Effector memory CD8-positive, alpha-beta T cell (primary cell): ENCODE results near the gene CD2.
A peak's percentile ranks its signal among the peaks of the same experiment; 100 is the strongest.

Experiments used
- ATAC-seq: fragments of 150-1000 bp; cut with Tn5 transposase; replicated peaks from 2 replicates; pipeline ENCODE4 v1.10.0; 2021; ENCODE audit warnings: mild to moderate bottlenecking, moderate library complexity
- DNase-seq, 3 experiments: peaks; one replicate each; pipeline ENCODE4 v3.0.0; 2021
- H3K27ac Mint-ChIP-seq, 2 donors: one replicate each; pipeline ENCODE4 v1.8.0; 2022; ENCODE audit warnings: mild to moderate bottlenecking in 2 of 2, mixed read lengths in 2 of 2, moderate library complexity in 2 of 2
- H3K27me3 Mint-ChIP-seq, 2 donors: one replicate each; pipeline ENCODE4 v1.8.0; 2022; ENCODE audit warnings: mixed read lengths in 2 of 2
- H3K36me3 Mint-ChIP-seq: one replicate; pipeline ENCODE4 v1.8.0; 2022; ENCODE audit warnings: mild to moderate bottlenecking, moderate library complexity, mixed read lengths; ENCODE audit not compliant: insufficient read depth
- H3K4me1 Mint-ChIP-seq, 2 donors: one replicate each; pipeline ENCODE4 v1.8.0; 2022; ENCODE audit warnings: low read depth in 2 of 2, mixed read lengths in 2 of 2
- H3K4me3 Mint-ChIP-seq, 2 donors: one replicate each; pipeline ENCODE4 v1.8.0; 2022; ENCODE audit warnings: mild to moderate bottlenecking in 2 of 2, mixed read lengths in 2 of 2, moderate library complexity in 2 of 2
- H3K9me3 Mint-ChIP-seq, 2 donors: one replicate each; pipeline ENCODE4 v1.8.0; 2022; ENCODE audit warnings: mixed read lengths in 2 of 2

The CD2 gene

GRCh38 chr1:116785006-116785405 is 30.8 kb downstream of the CD2 start:
- Mint-ChIP-seq H3K4me3 (no peak overlapping the region), H3K9me3 (peaks cover 3 to 12% of the 10 kb centered on the region in 2 donors), H3K36me3 (peaks cover 16% of the 10 kb centered on the region), H3K4me1 (peaks cover 30 to 64% of the 10 kb centered on the region in 2 donors), H3K27ac (peak overlapping the region in 1 of 2 donors; percentile 15), H3K27me3 (no peaks in the 10 kb centered on the region)
- DNase-seq, result no peak
- no peak for ATAC-seq

- DNase-seq, result no peak
- no peaks in the 10 kb centered on the region for H3K27me3 Mint-ChIP-seq
- peaks cover 36 to 70% of the 10 kb centered on the region in 2 donors for H3K4me1 Mint-ChIP-seq
- peak overlapping the region in 1 of 2 donors; percentile 21 for H3K4me3 Mint-ChIP-seq
- peaks cover 13% of the 10 kb centered on the region for H3K36me3 Mint-ChIP-seq
- peaks cover 5 to 12% of the 10 kb centered on the region in 2 donors for H3K9me3 Mint-ChIP-seq
- H3K27ac Mint-ChIP-seq, result peak overlapping the region; percentile 21 to 84
- ATAC-seq, result no peak
Measured at GRCh38 chr1:116786049-116786448, 31.8 kb downstream of the CD2 start.

- H3K27ac Mint-ChIP-seq, result peak overlapping the region; percentile 60 to 81
- peak; percentile 37 for ATAC-seq
Measured at GRCh38 chr1:116791727-116792126, 37.5 kb downstream of the CD2 start.

GRCh38 chr1:116793357-116793935 is 39.2 kb downstream of the CD2 start:
- Mint-ChIP-seq H3K36me3 (peaks cover 3% of the 10 kb centered on the region), H3K27me3 (no peaks in the 10 kb centered on the region), H3K4me3 (no peak overlapping the region), H3K4me1 (peaks cover 46 to 59% of the 10 kb centered on the region in 2 donors), H3K9me3 (peaks cover 0 to 3% of the 10 kb centered on the region in 2 donors), H3K27ac (peak overlapping the region in 1 of 2 donors; percentile 62)
- ATAC-seq (no peak), DNase-seq (no peak)

More at GRCh38 chr1:116791727-116792126, 37.5 kb downstream of the CD2 start:
- H3K27me3 Mint-ChIP-seq, result no peaks in the 10 kb centered on the region
- peaks cover 3 to 4% of the 10 kb centered on the region in 2 donors for H3K9me3 Mint-ChIP-seq
- H3K4me1 Mint-ChIP-seq, result peaks cover 40 to 65% of the 10 kb centered on the region in 2 donors
- no peak for DNase-seq
- peaks cover 3% of the 10 kb centered on the region for H3K36me3 Mint-ChIP-seq
- no peak overlapping the region for H3K4me3 Mint-ChIP-seq

GRCh38 chr1:116794371-116794770 is 40.1 kb downstream of the CD2 start:
- Mint-ChIP-seq H3K4me3 (no peak overlapping the region), H3K9me3 (peaks cover 0 to 3% of the 10 kb centered on the region in 2 donors), H3K4me1 (peaks cover 51 to 58% of the 10 kb centered on the region in 2 donors), H3K27ac (peak overlapping the region; percentile 41 to 71), H3K27me3 (no peaks in the 10 kb centered on the region), H3K36me3 (peaks cover 7% of the 10 kb centered on the region)
- no peak for ATAC-seq
- DNase-seq, result no peak

- Mint-ChIP-seq H3K4me1 (peaks cover 52 to 61% of the 10 kb centered on the region in 2 donors), H3K9me3 (peaks cover 0 to 3% of the 10 kb centered on the region in 2 donors), H3K4me3 (no peak overlapping the region), H3K27me3 (no peaks in the 10 kb centered on the region), H3K27ac (peak overlapping the region; percentile 41 to 71), H3K36me3 (peaks cover 12% of the 10 kb centered on the region)
- ATAC-seq, result peak; percentile 12
- DNase-seq, result no peak
Measured at GRCh38 chr1:116794804-116795481, 40.7 kb downstream of the CD2 start.

- Mint-ChIP-seq H3K27me3 (no peaks in the 10 kb centered on the region), H3K9me3 (no peaks in the 10 kb centered on the region), H3K4me1 (peaks cover 52 to 61% of the 10 kb centered on the region in 2 donors), H3K36me3 (peaks cover 12% of the 10 kb centered on the region), H3K4me3 (no peak overlapping the region), H3K27ac (peak overlapping the region; percentile 41 to 73)
- DNase-seq (no peak), ATAC-seq (no peak)
Measured at GRCh38 chr1:116795482-116795829, 41.2 kb downstream of the CD2 start.

- H3K36me3 Mint-ChIP-seq, result peaks cover 37% of the 10 kb centered on the region
- peak overlapping the region; percentile 95 to 97 for H3K27ac Mint-ChIP-seq
- H3K4me3 Mint-ChIP-seq, result peak overlapping the region; percentile 75 to 87
- DNase-seq (no peak), ATAC-seq (no peak)
- H3K4me1 Mint-ChIP-seq, result peaks cover 48 to 85% of the 10 kb centered on the region in 2 donors
- no peaks in the 10 kb centered on the region for H3K9me3 Mint-ChIP-seq
- H3K27me3 Mint-ChIP-seq, result no peaks in the 10 kb centered on the region
Measured at GRCh38 chr1:116804736-116805135, 50.5 kb downstream of the CD2 start.

GRCh38 chr1:116805398-116805797 is 51.2 kb downstream of the CD2 start:
- Mint-ChIP-seq H3K9me3 (no peaks in the 10 kb centered on the region), H3K27ac (peak overlapping the region; percentile 95 to 97), H3K4me1 (peaks cover 46 to 85% of the 10 kb centered on the region in 2 donors), H3K36me3 (peaks cover 35% of the 10 kb centered on the region), H3K4me3 (peak overlapping the region; percentile 75 to 87), H3K27me3 (no peaks in the 10 kb centered on the region)
- DNase-seq, result no peak
- ATAC-seq, result no peak

- Mint-ChIP-seq H3K27ac (peak overlapping the region; percentile 95 to 97), H3K4me3 (peak overlapping the region; percentile 75 to 87), H3K9me3 (no peaks in the 10 kb centered on the region), H3K27me3 (no peaks in the 10 kb centered on the region), H3K4me1 (peaks cover 47 to 81% of the 10 kb centered on the region in 2 donors), H3K36me3 (peaks cover 38% of the 10 kb centered on the region)
- DNase-seq (peak; percentile 48 to 62 (median 50)), ATAC-seq (peak; percentile 56)
Measured at GRCh38 chr1:116806245-116806644, 52.0 kb downstream of the CD2 start.

GRCh38 chr1:116806671-116807070 is 52.4 kb downstream of the CD2 start:
- Mint-ChIP-seq H3K36me3 (peaks cover 38% of the 10 kb centered on the region), H3K4me3 (peak overlapping the region; percentile 75 to 87), H3K27me3 (no peaks in the 10 kb centered on the region), H3K4me1 (peaks cover 48 to 81% of the 10 kb centered on the region in 2 donors), H3K27ac (peak overlapping the region; percentile 95 to 97), H3K9me3 (no peaks in the 10 kb centered on the region)
- ATAC-seq, result peak; percentile 16
- no peak for DNase-seq

GRCh38 chr1:116807394-116808199 is 53.4 kb downstream of the CD2 start:
- Mint-ChIP-seq H3K36me3 (peaks cover 31% of the 10 kb centered on the region), H3K27ac (peak overlapping the region; percentile 95 to 97), H3K27me3 (no peaks in the 10 kb centered on the region), H3K9me3 (peaks cover 0 to 9% of the 10 kb centered on the region in 2 donors), H3K4me3 (peak overlapping the region; percentile 75 to 87), H3K4me1 (peaks cover 45 to 80% of the 10 kb centered on the region in 2 donors)
- DNase-seq, result no peak
- ATAC-seq, result no peak

- H3K4me3 Mint-ChIP-seq, result peak overlapping the region; percentile 75 to 87
- peaks cover 0 to 12% of the 10 kb centered on the region in 2 donors for H3K9me3 Mint-ChIP-seq
- H3K27me3 Mint-ChIP-seq, result no peaks in the 10 kb centered on the region
- peaks cover 46 to 79% of the 10 kb centered on the region in 2 donors for H3K4me1 Mint-ChIP-seq
- peak overlapping the region; percentile 95 to 97 for H3K27ac Mint-ChIP-seq
- peaks cover 31% of the 10 kb centered on the region for H3K36me3 Mint-ChIP-seq
- ATAC-seq (peak; percentile 3), DNase-seq (no peak)
Measured at GRCh38 chr1:116808200-116808847, 54.1 kb downstream of the CD2 start.
